IPS-18c (cell line): ENCODE results near the gene DLG3.
"Not testable (repeated sequence)": the region's sequence is repeated elsewhere in the genome, so short reads cannot be mapped to it uniquely, and the experiment has no call there.

Experiments
- H3K4me3 ChIP-seq: 2 replicates; pipeline ENCODE4 v1.7.0; 2013; ENCODE audit warnings: low read depth, mild to moderate bottlenecking, low read length, moderate library complexity; ENCODE audit not compliant: insufficient read depth
- H3K9me3 ChIP-seq: one replicate; pipeline ENCODE4 v1.6.1; 2013; ENCODE audit warnings: mild to moderate bottlenecking, low read length, moderate library complexity; ENCODE audit not compliant: control insufficient read depth, insufficient read depth

The DLG3 gene

GRCh38 chrX:70482300-70482699, 37.7 kb downstream of the DLG3 start:
- Histone ChIP-seq H3K4me3 (no peak overlapping the region), H3K9me3 (peaks cover 18% of the 10 kb centered on the region)

GRCh38 chrX:70485466-70485865, 40.8 kb downstream of the DLG3 start:
- Histone ChIP-seq H3K9me3 (peaks cover 12% of the 10 kb centered on the region), H3K4me3 (no peak overlapping the region)

GRCh38 chrX:70488856-70489255, 44.2 kb downstream of the DLG3 start:
- Histone ChIP-seq H3K4me3 (no peak overlapping the region), H3K9me3 (peaks cover 8% of the 10 kb centered on the region)

- Histone ChIP-seq H3K4me3 (no peak overlapping the region), H3K9me3 (peaks cover 7% of the 10 kb centered on the region)
These were observed 49.8 kb downstream of the DLG3 start for GRCh38 chrX:70494441-70494840.

GRCh38 chrX:70496491-70496890, 51.9 kb downstream of the DLG3 start:
- Histone ChIP-seq H3K9me3 (peaks cover 6% of the 10 kb centered on the region), H3K4me3 (no peak overlapping the region)

- peaks cover 5% of the 10 kb centered on the region for H3K9me3 ChIP-seq
These were observed 52.4 kb downstream of the DLG3 start for GRCh38 chrX:70497026-70497425.

GRCh38 chrX:70498129-70498528, 53.5 kb downstream of the DLG3 start:
- Histone ChIP-seq H3K4me3 (no peak overlapping the region), H3K9me3 (peaks cover 5% of the 10 kb centered on the region)

More at GRCh38 chrX:70497026-70497425, 52.4 kb downstream of the DLG3 start:
- H3K4me3 ChIP-seq = no peak overlapping the region

GRCh38 chrX:70500826-70501225, 56.2 kb downstream of the DLG3 start:
- Histone ChIP-seq H3K4me3 (no peak overlapping the region), H3K9me3 (peaks cover 2% of the 10 kb centered on the region)

GRCh38 chrX:70504772-70505450, 60.3 kb downstream of the DLG3 start:
- H3K4me3 ChIP-seq = no peak overlapping the region
- H3K9me3 ChIP-seq = peaks cover 6% of the 10 kb centered on the region

GRCh38 chrX:70505451-70505841, 60.8 kb downstream of the DLG3 start:
- H3K9me3 ChIP-seq = peaks cover 6% of the 10 kb centered on the region
- no peak overlapping the region for H3K4me3 ChIP-seq

GRCh38 chrX:70508296-70508911, 63.8 kb downstream of the DLG3 start:
- H3K4me3 ChIP-seq = no peak overlapping the region
- peaks cover 6% of the 10 kb centered on the region for H3K9me3 ChIP-seq

GRCh38 chrX:70509078-70509477, 64.4 kb downstream of the DLG3 start:
- Histone ChIP-seq H3K4me3 (no peak overlapping the region), H3K9me3 (peaks cover 4% of the 10 kb centered on the region)

- H3K9me3 ChIP-seq, H3K4me3 ChIP-seq: not testable (repeated sequence)
These were observed 70.6 kb downstream of the DLG3 start for GRCh38 chrX:70515270-70515669.

- not testable (repeated sequence) for H3K9me3 ChIP-seq, H3K4me3 ChIP-seq
These were observed 71.1 kb downstream of the DLG3 start for GRCh38 chrX:70515692-70516091.

GRCh38 chrX:70525733-70526132, 81.1 kb downstream of the DLG3 start:
- Histone ChIP-seq H3K9me3 (peaks cover 11% of the 10 kb centered on the region), H3K4me3 (no peak overlapping the region)

GRCh38 chrX:70527053-70527452, 82.4 kb downstream of the DLG3 start:
- H3K4me3 ChIP-seq = no peak overlapping the region
- peaks cover 9% of the 10 kb centered on the region for H3K9me3 ChIP-seq

- Histone ChIP-seq H3K9me3 (peaks cover 9% of the 10 kb centered on the region), H3K4me3 (no peak overlapping the region)
These were observed 83.1 kb downstream of the DLG3 start for GRCh38 chrX:70527610-70528345.

- H3K4me3 ChIP-seq = no peak overlapping the region
These were observed 90.6 kb downstream of the DLG3 start for GRCh38 chrX:70535198-70535597.

More at GRCh38 chrX:70535198-70535597, 90.6 kb downstream of the DLG3 start:
- peaks cover 10% of the 10 kb centered on the region for H3K9me3 ChIP-seq
